ENCODE measurements around the gene PARD3. TPM values are rescaled to one million over a fixed set of nuclear protein-coding genes. Genes with fewer than 3 reads are reported as not detected.

The PARD3 gene
- total RNA-seq, 3 donors from 2014 or later (not counting 1 experiment from before 2014, with no cell fraction given): 0.14 to 0.49 (median 0.38) TPM

- peaks cover 0 to 12% of the 10 kb centered on the region in 2 donors for H3K27me3 Mint-ChIP-seq (ENCODE audit: low read depth in 2 of 2)
- Histone ChIP-seq H3K27me3 (ENCODE audit: control insufficient read depth, insufficient read depth, low read length) (peaks cover 2% of the 10 kb centered on the region), H3K36me3 (ENCODE audit: control insufficient read depth, insufficient read depth, low read length) (no peaks in the 10 kb centered on the region), H3K4me1 (ENCODE audit: control insufficient read depth, insufficient read depth, low read length) (no peaks in the 10 kb centered on the region), H3K4me3 (ENCODE audit: low read length) (no peak overlapping the region), H3K27ac (ENCODE audit: low read length) (no peak overlapping the region), H3K9me3 (ENCODE audit: control insufficient read depth, insufficient read depth, low read length) (no peaks in the 10 kb centered on the region)
- no peaks in the 10 kb centered on the region for H3K36me3 Mint-ChIP-seq
- H3K4me1 Mint-ChIP-seq: no peaks in the 10 kb centered on the region
- H3K9me3 Mint-ChIP-seq: no peaks in the 10 kb centered on the region
- WGBS (ENCODE audit: insufficient coverage): 71% methylated on average over 8 of the region's 10 CpGs
- ATAC-seq (no peak), DNase-seq (no peak)
- TF ChIP-seq CTCF (IDR thresholded peaks at IDR 0.05): no peak
- H3K27ac Mint-ChIP-seq: no peak overlapping the region
- H3K4me3 Mint-ChIP-seq: no peak overlapping the region
- intact Hi-C loops (cut with micrococcal nuclease): no loop called here
Observed at GRCh38 chr10:34723750-34724149, 91.3 kb downstream of the PARD3 start.

GRCh38 chr10:34722404-34722803 lies 92.7 kb downstream of the PARD3 start:
- intact Hi-C loops (cut with micrococcal nuclease): no loop called here
- Mint-ChIP-seq H3K4me1 (peaks cover 0 to under 1% of the 10 kb centered on the region in 2 donors), H3K36me3 (no peaks in the 10 kb centered on the region), H3K9me3 (no peaks in the 10 kb centered on the region), H3K4me3 (no peak overlapping the region), H3K27me3 (ENCODE audit: low read depth in 2 of 2) (peaks cover 0 to 14% of the 10 kb centered on the region in 2 donors), H3K27ac (no peak overlapping the region)
- peaks cover 2% of the 10 kb centered on the region for H3K27me3 ChIP-seq (ENCODE audit: control insufficient read depth, insufficient read depth, low read length)
- no peaks in the 10 kb centered on the region for H3K4me1 ChIP-seq (ENCODE audit: control insufficient read depth, insufficient read depth, low read length)
- no peaks in the 10 kb centered on the region for H3K9me3 ChIP-seq (ENCODE audit: control insufficient read depth, insufficient read depth, low read length)
- no peak for ATAC-seq
- no peaks in the 10 kb centered on the region for H3K36me3 ChIP-seq (ENCODE audit: control insufficient read depth, insufficient read depth, low read length)
- no peak overlapping the region for H3K27ac ChIP-seq (ENCODE audit: low read length)
- H3K4me3 ChIP-seq (ENCODE audit: low read length): no peak overlapping the region
- WGBS (ENCODE audit: insufficient coverage): 92% methylated on average over 4 of the region's 4 CpGs
- DNase-seq: no peak
- no peak for TF ChIP-seq CTCF (IDR thresholded peaks at IDR 0.05)

GRCh38 chr10:34721208-34721840 lies 93.8 kb downstream of the PARD3 start:
- no peak overlapping the region for H3K27ac Mint-ChIP-seq
- intact Hi-C loops (cut with micrococcal nuclease): no loop called here

More at GRCh38 chr10:34721208-34721840, 93.8 kb downstream of the PARD3 start:
- Mint-ChIP-seq H3K9me3 (no peaks in the 10 kb centered on the region), H3K27me3 (ENCODE audit: low read depth in 2 of 2) (peaks cover 0 to 18% of the 10 kb centered on the region in 2 donors), H3K4me1 (peaks cover 4 to 6% of the 10 kb centered on the region in 2 donors), H3K36me3 (no peaks in the 10 kb centered on the region), H3K4me3 (no peak overlapping the region)
- Histone ChIP-seq H3K36me3 (ENCODE audit: control insufficient read depth, insufficient read depth, low read length) (no peaks in the 10 kb centered on the region), H3K4me1 (ENCODE audit: control insufficient read depth, insufficient read depth, low read length) (no peaks in the 10 kb centered on the region), H3K27me3 (ENCODE audit: control insufficient read depth, insufficient read depth, low read length) (peaks cover 2% of the 10 kb centered on the region), H3K9me3 (ENCODE audit: control insufficient read depth, insufficient read depth, low read length) (no peaks in the 10 kb centered on the region), H3K27ac (ENCODE audit: low read length) (no peak overlapping the region), H3K4me3 (ENCODE audit: low read length) (no peak overlapping the region)
- peak in 1 of 3 donors; percentile 32 for ATAC-seq
- no peak for DNase-seq
- WGBS (ENCODE audit: insufficient coverage): 22% methylated on average over 5 of the region's 5 CpGs
- TF ChIP-seq CTCF (IDR thresholded peaks at IDR 0.05): no peak
